Endothelial cell of umbilical vein (primary cell): ENCODE measurements around the gene CLSTN2. TPM values are rescaled to one million over a fixed set of nuclear protein-coding genes. Genes with fewer than 3 reads are reported as not detected.

Source experiments
- BruUV-seq: library from RNA; stranded (reverse); fragments of 400-500 nt; replicated peaks from 2 replicates; lab custom pipeline; 2021; lab: Mats Ljungman, UMichigan
- CTCF ChIA-PET: fragments of 300-600, 350-600 bp; sonication (Branson Sonifier 250); formaldehyde crosslinking; loops from one replicate; lab custom pipeline; 2021; ENCODE audit warnings: antibody characterized with exemption, inconsistent platforms; lab: Charles Lee
- POLR2A ChIA-PET: fragments of 300-600, 350-600 bp; sonication (Branson Sonifier 250); formaldehyde crosslinking; loops from one replicate; lab custom pipeline; 2021; ENCODE audit warnings: antibody characterized with exemption, inconsistent platforms; lab: Charles Lee
- DNase-seq: peaks from one replicate; pipeline ENCODE4 v3.0.0-alpha.2; 2011; ENCODE audit warnings: low read depth, low spot score
- FAIRE-seq: peaks from 2 replicates; lab custom pipeline; 2011; peaks lifted over from hg19 to GRCh38; lab: Jason Lieb, UNC
- H2AFZ ChIP-seq: 2 replicates; pipeline ENCODE4 v1.6.0; 2012; ENCODE audit warnings: low read depth, low read length, control low read depth, inconsistent platforms
- H3K27ac ChIP-seq: 2 replicates; pipeline ENCODE4 v1.5.1; 2011; ENCODE audit warnings: low read depth, mild to moderate bottlenecking, control low read depth, low read length, moderate library complexity; ENCODE audit not compliant: insufficient read depth
- H3K27me3 ChIP-seq, 2 experiments: 2 replicates each; pipeline versions ENCODE4 v1.6.0 to v1.6.1; 2011; ENCODE audit warnings: low read length in 2 of 2, mixed read lengths in 1 of 2; ENCODE audit not compliant: control insufficient read depth in 2 of 2, insufficient read depth in 2 of 2
- H3K36me3 ChIP-seq, 2 experiments: 2 replicates in 1 of 2; 3 replicates in 1 of 2; pipeline ENCODE4 v1.5.1; 2011; ENCODE audit warnings: low read length in 2 of 2, mild to moderate bottlenecking in 1 of 2, moderate library complexity in 1 of 2; ENCODE audit not compliant: control insufficient read depth in 2 of 2, insufficient read depth in 2 of 2; ENCODE audit errors: extremely low read depth in 1 of 2
- H3K4me1 ChIP-seq: 3 replicates; pipeline ENCODE4 v1.5.1; 2011; ENCODE audit warnings: mild to moderate bottlenecking, low read length; ENCODE audit not compliant: control insufficient read depth, insufficient read depth; ENCODE audit errors: extremely low read depth
- H3K4me2 ChIP-seq: 2 replicates; pipeline ENCODE4 v1.6.1; 2011; ENCODE audit warnings: low read length, control low read depth, mixed read lengths; ENCODE audit not compliant: insufficient read depth
- H3K4me3 ChIP-seq, 3 experiments: fragments of 200-600 bp in 1 of 3; sonication (generic), shearing (Covaris generic) in 1 of 3; replicated peaks in 1 of 3; 2 replicates each; pipeline ENCODE4 v1.5.1; 2011 to 2016; ENCODE audit warnings: control low read depth in 3 of 3, low read length in 3 of 3, mild to moderate bottlenecking in 2 of 3, inconsistent platforms in 1 of 3, low read depth in 1 of 3, moderate library complexity in 1 of 3; ENCODE audit not compliant: insufficient read depth in 1 of 3
- H3K79me2 ChIP-seq: 2 replicates; pipeline ENCODE4 v1.6.0; 2012; ENCODE audit warnings: low read length, inconsistent platforms; ENCODE audit not compliant: control insufficient read depth, insufficient read depth
- H3K9ac ChIP-seq: replicated peaks from 2 replicates; pipeline ENCODE3; 2011; ENCODE audit warnings: low read length, control low read depth; ENCODE audit not compliant: insufficient read depth; ENCODE audit errors: extremely low read depth
- H3K9me1 ChIP-seq: replicated peaks from 3 replicates; pipeline ENCODE4 v1.6.0; 2011; ENCODE audit warnings: mild to moderate bottlenecking, low read length; ENCODE audit not compliant: control insufficient read depth, insufficient read depth; ENCODE audit errors: extremely low read depth
- H3K9me3 ChIP-seq: replicated peaks from 2 replicates; pipeline ENCODE4 v1.5.1; 2012; ENCODE audit warnings: low read length, inconsistent platforms; ENCODE audit not compliant: control insufficient read depth, insufficient read depth
- H4K20me1 ChIP-seq: replicated peaks from 2 replicates; pipeline ENCODE3; 2011; ENCODE audit warnings: mild to moderate bottlenecking, low read length; ENCODE audit not compliant: control insufficient read depth, insufficient read depth; ENCODE audit errors: extremely low read depth
- CTCF ChIP-seq, 2 donors: IDR thresholded peaks; 1 replicate in 1 of 2; 2 replicates in 1 of 2; pipeline ENCODE4 v1.5.1; 2011; ENCODE audit warnings: low read length in 2 of 2, mild to moderate bottlenecking in 2 of 2, moderate library complexity in 2 of 2, control low read depth in 1 of 2, inconsistent platforms in 1 of 2, low read depth in 1 of 2; ENCODE audit not compliant: insufficient read depth in 1 of 2; ENCODE audit errors: extremely low read depth in 1 of 2
- EZH2 ChIP-seq: IDR thresholded peaks from 2 replicates; pipeline ENCODE4 v1.6.1; 2012; ENCODE audit warnings: borderline replicate concordance, low read depth, mild to moderate bottlenecking, moderate library complexity, low read length, inconsistent platforms; ENCODE audit not compliant: severe bottlenecking
- FOS ChIP-seq: IDR thresholded peaks from 2 replicates; pipeline ENCODE4 v1.6.1; 2011; ENCODE audit warnings: mild to moderate bottlenecking, low read length, moderate library complexity, borderline replicate concordance; ENCODE audit not compliant: insufficient read depth
- GATA2 ChIP-seq: IDR thresholded peaks from 2 replicates; pipeline ENCODE4 v1.7.0; 2011; ENCODE audit warnings: low read depth, mild to moderate bottlenecking, moderate library complexity, mixed read lengths, low read length; ENCODE audit not compliant: insufficient read length, insufficient read depth
- JUN ChIP-seq: IDR thresholded peaks from 2 replicates; pipeline ENCODE4 v1.6.1; 2011; ENCODE audit warnings: borderline replicate concordance, low read depth; ENCODE audit not compliant: insufficient read length, insufficient read depth
- MAX ChIP-seq: IDR thresholded peaks from 2 replicates; pipeline ENCODE4 v1.6.1; 2011; ENCODE audit not compliant: insufficient read depth, insufficient read length
- MYC ChIP-seq: IDR thresholded peaks from one replicate; pipeline ENCODE4 v1.6.1; 2011; ENCODE audit warnings: mild to moderate bottlenecking, low read depth, low read length
- POLR2A ChIP-seq: IDR thresholded peaks from 2 replicates; pipeline ENCODE4 v1.6.1; 2012; ENCODE audit warnings: low read depth, mild to moderate bottlenecking, control low read depth, low read length
- POLR2AphosphoS5 ChIP-seq: IDR thresholded peaks from 2 replicates; pipeline ENCODE4 v1.6.1; 2012; ENCODE audit warnings: low read depth, mild to moderate bottlenecking, control low read depth, low read length, moderate library complexity; ENCODE audit not compliant: insufficient read depth
- dilution Hi-C: fragments of 300-500 bp; cut with MboI; formaldehyde crosslinking; loops from one replicate; pipeline ENCODE4 v1.15.0; 2019; ENCODE audit warnings: low sequenced_read_pairs; ENCODE audit not compliant: extremely low pct_ligation_motif_present
- intact Hi-C: fragments of 100-400 bp; cut with micrococcal nuclease; formaldehyde crosslinking; loops from one replicate; pipeline ENCODE4 v1.10.0; 2022
- polyA plus RNA-seq, 4 experiments: library from polyadenylated mRNA; depleted of rRNA in 3 of 4; stranded (reverse) in 3 of 4; unstranded in 1 of 4; fragments of >200 nt; gene quantifications; 2 replicates each; pipeline versions ENCODE4 v1.2.1 to v1.2.3, GENCODE V29; 2011 to 2012; ENCODE audit warnings: missing spikeins in 1 of 4
- total RNA-seq: library from RNA; stranded (reverse); gene quantifications from 2 replicates; pipeline ENCODE4 v1.2.3, GENCODE V29; 2021

Gene CLSTN2
- total and polyA plus RNA-seq, 2 donors (not counting 3 experiments of a cell fraction or from before 2014, with no cell fraction given): 0.26 to 0.38 TPM

- FAIRE-seq (no peak), DNase-seq (no peak)
- ChIA-PET POLR2A (no interaction called here), CTCF (no interaction called here)
- H3K36me3 ChIP-seq: no peaks in the 10 kb centered on the region
- dilution Hi-C loops (no loop called here), intact Hi-C loops (no loop called here)
- no peak overlapping the region for H3K4me2 ChIP-seq
- no peak overlapping the region for H3K9ac ChIP-seq
- H3K9me1 ChIP-seq: no peaks in the 10 kb centered on the region
- no peaks in the 10 kb centered on the region for H3K79me2 ChIP-seq
- no peaks in the 10 kb centered on the region for H3K9me3 ChIP-seq
- H4K20me1 ChIP-seq: no peaks in the 10 kb centered on the region
- no peak overlapping the region for H3K4me3 ChIP-seq
- H3K4me1 ChIP-seq: no peaks in the 10 kb centered on the region
- no peaks in the 10 kb centered on the region for H3K27me3 ChIP-seq
- H3K27ac ChIP-seq: no peak overlapping the region
- BruUV-seq: no TSS peak
- H2AFZ ChIP-seq: no peak overlapping the region
- no peak for TF ChIP-seq MAX
- no peak for TF ChIP-seq GATA2
- TF ChIP-seq MYC: no peak
- no peak for TF ChIP-seq CTCF (IDR thresholded peaks at IDR 0.05; ENCODE audit: extremely low read depth in 1 of 2, insufficient read depth in 1 of 2, low read depth in 1 of 2, low read length in 2 of 2)
- no peak for TF ChIP-seq EZH2
- no peak for TF ChIP-seq POLR2AphosphoS5
- no peak for TF ChIP-seq JUN
- no peak for TF ChIP-seq POLR2A
- TF ChIP-seq FOS: no peak
These were observed 489.7 kb downstream of the CLSTN2 start for GRCh38 chr3:140424726-140425125.
